Thymus (tissue), 14 donors: Measurements from ENCODE around the gene METTL6. TPM values are rescaled to one million over a fixed set of nuclear protein-coding genes. Genes with fewer than 3 reads are reported as not detected.

ENCODE experiments used
- DNase-seq, 9 donors: peaks; one replicate each; pipeline ENCODE4 v3.0.0-alpha.2; 2013; ENCODE audit warnings: low spot score in 9 of 9, low read depth in 6 of 9, missing footprints in 1 of 9
- H3K27ac ChIP-seq, 2 donors: one replicate each; pipeline ENCODE4 v1.5.1; 2013; ENCODE audit warnings: control low read depth in 1 of 2, low read depth in 1 of 2, low read length in 1 of 2, mild to moderate bottlenecking in 1 of 2, moderate library complexity in 1 of 2
- H3K27me3 ChIP-seq, 2 donors: one replicate each; pipeline ENCODE4 v1.5.1; 2013; ENCODE audit warnings: low read length in 1 of 2; ENCODE audit not compliant: control insufficient read depth in 2 of 2, insufficient read depth in 1 of 2
- H3K36me3 ChIP-seq, 2 donors: one replicate each; pipeline ENCODE4 v1.5.1; 2013; ENCODE audit warnings: low read length in 1 of 2, mild to moderate bottlenecking in 1 of 2, moderate library complexity in 1 of 2; ENCODE audit not compliant: control insufficient read depth in 2 of 2, insufficient read depth in 2 of 2
- H3K4me1 ChIP-seq, 2 donors: one replicate each; pipeline ENCODE4 v1.5.1; 2013; ENCODE audit warnings: low read length in 2 of 2; ENCODE audit not compliant: control insufficient read depth in 2 of 2, insufficient read depth in 2 of 2
- H3K4me3 ChIP-seq, 2 donors: one replicate each; pipeline ENCODE4 v1.5.1; 2013; ENCODE audit warnings: low read length in 2 of 2, control low read depth in 1 of 2, mild to moderate bottlenecking in 1 of 2
- H3K9me3 ChIP-seq, 2 donors: one replicate each; pipeline ENCODE4 v1.5.1; 2013; ENCODE audit warnings: low read length in 1 of 2, mild to moderate bottlenecking in 1 of 2; ENCODE audit not compliant: control insufficient read depth in 2 of 2, insufficient read depth in 1 of 2
- WGBS: extraction: QIAGEN DNeasy Blood & Tissue Kit; methylation state at CpG from one replicate; pipeline ENCODE4 v1.1.7; 2013; 5-methylcytosine and 5-hydroxymethylcytosine counted together
- long read RNA-seq, 10 donors: transcript quantifications; one replicate each; lab custom pipeline, GENCODE V29; 2026
- polyA plus RNA-seq: library from polyadenylated mRNA; stranded (reverse); fragments of 200-250 nt; gene quantifications from one replicate; pipeline ENCODE4 v1.2.3, GENCODE V29; 2013
- total RNA-seq: library from RNA; stranded (reverse); fragments of 120-200 nt; gene quantifications from one replicate; pipeline ENCODE4 v1.2.4, GENCODE V29; 2013
- donor health status: healthy.

METTL6 gene
- total RNA-seq (27.0 TPM), polyA plus RNA-seq (16.7 TPM)
- long read RNA-seq, donor 1: 0 reads
- long read RNA-seq, donor 2, transcript METTL6-202 (6 exons, 1,335 nt): major isoform, 7 of 7 reads
- long read RNA-seq, donor 2, partial matches to known transcripts: 0 of 7 reads
- long read RNA-seq, donor 2, other reads (novel, unspliced or antisense): 0 of 7 reads
- long read RNA-seq, donor 3, full-length matches to known transcripts: 6 of 6 reads
- long read RNA-seq, donor 3, partial matches to known transcripts: 0 of 6 reads
- long read RNA-seq, donor 3, other reads (novel, unspliced or antisense): 0 of 6 reads
- long read RNA-seq, donor 4, partial matches to known transcripts: 0 of 4 reads
- long read RNA-seq, donor 4, other reads (novel, unspliced or antisense): 0 of 4 reads
- long read RNA-seq, donor 5, partial matches to known transcripts: 0 of 2 reads
- long read RNA-seq, donor 5, other reads (novel, unspliced or antisense): 0 of 2 reads
- long read RNA-seq, donor 6, full-length matches to known transcripts: 3 of 3 reads
- long read RNA-seq, donor 6, partial matches to known transcripts: 0 of 3 reads
- long read RNA-seq, donor 6, other reads (novel, unspliced or antisense): 0 of 3 reads
- long read RNA-seq, donor 7, full-length matches to known transcripts: 4 of 4 reads
- long read RNA-seq, donor 7, partial matches to known transcripts: 0 of 4 reads
- long read RNA-seq, donor 7, other reads (novel, unspliced or antisense): 0 of 4 reads
- long read RNA-seq, donor 8: 0 reads
- long read RNA-seq, donor 9, partial matches to known transcripts: 0 of 2 reads
- long read RNA-seq, donor 9, other reads (novel, unspliced or antisense): 0 of 2 reads
- long read RNA-seq, donor 10, partial matches to known transcripts: 0 of 2 reads
- long read RNA-seq, donor 10, other reads (novel, unspliced or antisense): 0 of 2 reads

GRCh38 chr3:15427182-15427880, at the start of gene METTL6, which contains the start of gene EAF1:
TSS of gene METTL6 (minus strand) at chr3:15427544. CDS start at chr3:15426511, 1,033 bp downstream.
TSS of gene EAF1 (plus strand) at chr3:15427598. CDS start at chr3:15427780, 182 bp downstream.
- DNase-seq: peak; percentile 62 to 91 (median 77)
- Histone ChIP-seq H3K4me3 (peak within 1 kb of the TSS; percentile 79 to 93), H3K4me1 (peaks cover 19 to 21% of the 10 kb centered on the region in 2 donors), H3K27ac (peak within 1 kb of the TSS; percentile 33 to 80), H3K27me3 (no peaks in the 10 kb centered on the region), H3K9me3 (no peaks in the 10 kb centered on the region), H3K36me3 (peaks cover 18 to 36% of the 10 kb centered on the region in 2 donors)
- WGBS: under 1% methylated on average over 52 of the region's 52 CpGs

- 96% methylated on average over 3 of the region's 3 CpGs for WGBS
- no peak overlapping the region for H3K27ac ChIP-seq
- no peaks in the 10 kb centered on the region for H3K9me3 ChIP-seq
- H3K36me3 ChIP-seq: no peaks in the 10 kb centered on the region
- no peak for DNase-seq
- H3K4me3 ChIP-seq: no peak overlapping the region
- no peaks in the 10 kb centered on the region for H3K27me3 ChIP-seq
- H3K4me1 ChIP-seq: no peaks in the 10 kb centered on the region
Observed at GRCh38 chr3:15476378-15476777, 49.0 kb upstream of the METTL6 start.

- H3K4me1 ChIP-seq: no peaks in the 10 kb centered on the region
- H3K27me3 ChIP-seq: no peaks in the 10 kb centered on the region
- H3K27ac ChIP-seq: no peak overlapping the region
- DNase-seq: no peak
- no peaks in the 10 kb centered on the region for H3K9me3 ChIP-seq
- H3K4me3 ChIP-seq: no peak overlapping the region
- 62% methylated on average over 5 of the region's 5 CpGs for WGBS
- no peaks in the 10 kb centered on the region for H3K36me3 ChIP-seq
Observed at GRCh38 chr3:15475161-15475560, 47.8 kb upstream of the METTL6 start.

- Histone ChIP-seq H3K27ac (no peak overlapping the region), H3K4me1 (no peaks in the 10 kb centered on the region), H3K27me3 (no peaks in the 10 kb centered on the region), H3K36me3 (no peaks in the 10 kb centered on the region), H3K4me3 (no peak overlapping the region), H3K9me3 (no peaks in the 10 kb centered on the region)
- 95% methylated on average over 3 of the region's 3 CpGs for WGBS
- DNase-seq: no peak
Observed at GRCh38 chr3:15471861-15472260, 44.5 kb upstream of the METTL6 start.

- Histone ChIP-seq H3K4me3 (no peak overlapping the region), H3K4me1 (no peaks in the 10 kb centered on the region), H3K27me3 (no peaks in the 10 kb centered on the region), H3K27ac (no peak overlapping the region), H3K9me3 (no peaks in the 10 kb centered on the region), H3K36me3 (peaks cover 0 to 3% of the 10 kb centered on the region in 2 donors)
- no peak for DNase-seq
- over 99% methylated on average over 2 of the region's 2 CpGs for WGBS
Observed at GRCh38 chr3:15470849-15471248, 43.5 kb upstream of the METTL6 start.

- no peak for DNase-seq
- H3K27me3 ChIP-seq: no peaks in the 10 kb centered on the region
- no peak overlapping the region for H3K27ac ChIP-seq
- no peaks in the 10 kb centered on the region for H3K4me1 ChIP-seq
- 92% methylated on average over 6 of the region's 6 CpGs for WGBS
- H3K36me3 ChIP-seq: peaks cover 0 to 3% of the 10 kb centered on the region in 2 donors
- no peaks in the 10 kb centered on the region for H3K9me3 ChIP-seq
- H3K4me3 ChIP-seq: no peak overlapping the region
Observed at GRCh38 chr3:15470261-15470660, 42.9 kb upstream of the METTL6 start.

- Histone ChIP-seq H3K4me3 (no peak overlapping the region), H3K9me3 (no peaks in the 10 kb centered on the region), H3K4me1 (peaks cover 0 to 6% of the 10 kb centered on the region in 2 donors), H3K36me3 (peaks cover 0 to 3% of the 10 kb centered on the region in 2 donors), H3K27ac (no peak overlapping the region), H3K27me3 (no peaks in the 10 kb centered on the region)
- 88% methylated on average over 11 of the region's 11 CpGs for WGBS
- DNase-seq: no peak
Observed at GRCh38 chr3:15467227-15468181, 40.2 kb upstream of the METTL6 start.
